GM23338 (cell line): ENCODE results near the gene CUBN. TPM values are rescaled to one million over a fixed set of nuclear protein-coding genes. Genes with fewer than 3 reads are reported as not detected.

ENCODE experiments used
- ATAC-seq: fragments of 200-7000 bp; cut with Tn5 transposase; 3 replicates; pipeline ENCODE4 v1.9.1; 2020
- DNase-seq: peaks from one replicate; pipeline ENCODE4 v3.0.0-alpha.2; 2015; ENCODE audit warnings: low spot score
- H2AFZ ChIP-seq: fragments of 200-600 bp; sonication (generic); 2 replicates; pipeline ENCODE4 v1.8.0; 2016; ENCODE audit warnings: antibody characterized with exemption, mild to moderate bottlenecking, moderate library complexity
- H3F3A ChIP-seq: fragments of 200-600 bp; sonication (generic); replicated peaks from 2 replicates; pipeline ENCODE4 v1.8.0; 2017; ENCODE audit warnings: antibody characterized with exemption, mixed run types, low read depth
- H3K27ac ChIP-seq: fragments of 200-600 bp; sonication (generic); 2 replicates; pipeline ENCODE4 v1.6.1; 2016; ENCODE audit warnings: low read depth
- H3K27me3 ChIP-seq: fragments of 200-600 bp; sonication (generic); 2 replicates; pipeline ENCODE4 v1.8.0; 2016; ENCODE audit warnings: mild to moderate bottlenecking, mixed run types, moderate library complexity; ENCODE audit not compliant: insufficient read depth
- H3K36me3 ChIP-seq: fragments of 200-600 bp; sonication (generic); 2 replicates; pipeline ENCODE4 v1.8.0; 2016; ENCODE audit warnings: mild to moderate bottlenecking; ENCODE audit not compliant: insufficient read depth
- H3K4me1 ChIP-seq: fragments of 200-600 bp; sonication (generic); 2 replicates; pipeline ENCODE4 v1.8.0; 2016; ENCODE audit warnings: mild to moderate bottlenecking, moderate library complexity; ENCODE audit not compliant: insufficient read depth
- H3K4me2 ChIP-seq: fragments of 200-600 bp; sonication (generic); 2 replicates; pipeline ENCODE4 v1.7.1; 2017; ENCODE audit warnings: mixed run types
- H3K4me3 ChIP-seq: fragments of 200-600 bp; sonication (generic); 2 replicates; pipeline ENCODE4 v1.6.1; 2016; ENCODE audit warnings: mixed run types
- H3K79me2 ChIP-seq: fragments of 200-600 bp; sonication (generic); replicated peaks from 2 replicates; pipeline ENCODE4 v1.8.0; 2017; ENCODE audit warnings: mild to moderate bottlenecking; ENCODE audit not compliant: insufficient read depth
- H3K9me2 ChIP-seq: fragments of 200-600 bp; sonication (generic); 2 replicates; pipeline ENCODE4 v1.8.0; 2017; ENCODE audit not compliant: insufficient read depth
- H4K20me1 ChIP-seq: fragments of 200-600 bp; sonication (generic); replicated peaks from 2 replicates; pipeline ENCODE4 v1.8.0; 2017; ENCODE audit warnings: mild to moderate bottlenecking; ENCODE audit not compliant: insufficient read depth
- H3K27ac Mint-ChIP-seq: 2 replicates; pipeline ENCODE4 v1.8.0; 2020; ENCODE audit warnings: inconsistent platforms, mild to moderate bottlenecking, moderate library complexity, mixed read lengths
- H3K27me3 Mint-ChIP-seq: 3 replicates; pipeline ENCODE4 v1.8.0; 2022; ENCODE audit warnings: low read depth, mild to moderate bottlenecking, moderate library complexity, mixed read lengths, inconsistent platforms; ENCODE audit not compliant: insufficient read depth, poor library complexity
- H3K36me3 Mint-ChIP-seq: 3 replicates; pipeline ENCODE4 v1.8.0; 2021; ENCODE audit warnings: low read depth, mild to moderate bottlenecking, inconsistent platforms, moderate library complexity, mixed read lengths
- H3K4me1 Mint-ChIP-seq: 3 replicates; pipeline ENCODE4 v1.8.0; 2020; ENCODE audit warnings: mild to moderate bottlenecking, inconsistent platforms, mixed read lengths
- H3K4me3 Mint-ChIP-seq: 3 replicates; pipeline ENCODE4 v1.8.0; 2021; ENCODE audit warnings: moderate library complexity, mild to moderate bottlenecking, inconsistent platforms, mixed read lengths
- H3K9me3 Mint-ChIP-seq: 3 replicates; pipeline ENCODE4 v1.8.0; 2020; ENCODE audit warnings: moderate library complexity, mild to moderate bottlenecking, inconsistent platforms, mixed read lengths
- CREB1 ChIP-seq: fragments of 250-450 bp; sonication (Bioruptor Pico); IDR thresholded peaks from 2 replicates; pipeline ENCODE4 v1.5.0; 2020; ENCODE audit warnings: low read depth, mild to moderate bottlenecking, moderate library complexity
- CTCF ChIP-seq, 2 experiments: fragments of 200-600 bp in 1 of 2; sonication (generic) in 1 of 2; conservative IDR thresholded peaks; 2 replicates each; pipeline versions ENCODE4 v1.5.1 to v1.6.1; 2016 to 2017; ENCODE audit warnings: antibody characterized with exemption in 2 of 2, low read depth in 2 of 2, mild to moderate bottlenecking in 2 of 2, moderate library complexity in 1 of 2
- EZH2 ChIP-seq: fragments of 200-600 bp; sonication (generic); IDR thresholded peaks from one replicate; pipeline ENCODE4 v1.8.0; 2017; ENCODE audit warnings: antibody characterized with exemption, mild to moderate bottlenecking, low read depth; ENCODE audit not compliant: unreplicated experiment
- EZH2phosphoT487 ChIP-seq: fragments of 200-600 bp; sonication (generic); IDR thresholded peaks from one replicate; pipeline ENCODE4 v1.8.1; 2018; ENCODE audit warnings: antibody characterized with exemption; ENCODE audit not compliant: unreplicated experiment
- JUNB ChIP-seq: IDR thresholded peaks from one replicate; pipeline ENCODE4 v1.6.1; 2016; ENCODE audit warnings: antibody characterized with exemption; ENCODE audit not compliant: unreplicated experiment
- NANOG ChIP-seq: IDR thresholded peaks from 2 replicates; pipeline ENCODE4 v1.6.1; 2016; ENCODE audit warnings: antibody characterized with exemption, borderline replicate concordance
- STAT1 ChIP-seq: IDR thresholded peaks from one replicate; pipeline ENCODE4 v1.6.1; 2016; ENCODE audit warnings: antibody characterized with exemption; ENCODE audit not compliant: unreplicated experiment
- ZNF114 ChIP-seq: fragments of 250-450 bp; sonication (Bioruptor Pico); IDR thresholded peaks from 2 replicates; pipeline ENCODE4 v1.5.0; 2020; ENCODE audit warnings: mild to moderate bottlenecking, moderate library complexity
- ZNF462 ChIP-seq: fragments of 250-450 bp; sonication (Bioruptor Pico); IDR thresholded peaks from 2 replicates; pipeline ENCODE4 v1.5.0; 2020; ENCODE audit warnings: mild to moderate bottlenecking, moderate library complexity
- polyA plus RNA-seq: library from polyadenylated mRNA; unstranded; fragments of >200 nt; fragmentation: Nextera tagmentation; extraction: Ambion mirVana; gene quantifications from 2 replicates; pipeline ENCODE4 v1.2.1, GENCODE V29; 2016
- total RNA-seq: library from RNA; depleted of rRNA; stranded (reverse); fragments of >200 nt; shearing (Covaris generic); gene quantifications from 2 replicates; pipeline ENCODE4 v1.2.3, GENCODE V29; 2014

CUBN gene
- total and polyA plus RNA-seq, 2 experiments from 2014 or later: 0.06 to 1.8 TPM

DNA sequence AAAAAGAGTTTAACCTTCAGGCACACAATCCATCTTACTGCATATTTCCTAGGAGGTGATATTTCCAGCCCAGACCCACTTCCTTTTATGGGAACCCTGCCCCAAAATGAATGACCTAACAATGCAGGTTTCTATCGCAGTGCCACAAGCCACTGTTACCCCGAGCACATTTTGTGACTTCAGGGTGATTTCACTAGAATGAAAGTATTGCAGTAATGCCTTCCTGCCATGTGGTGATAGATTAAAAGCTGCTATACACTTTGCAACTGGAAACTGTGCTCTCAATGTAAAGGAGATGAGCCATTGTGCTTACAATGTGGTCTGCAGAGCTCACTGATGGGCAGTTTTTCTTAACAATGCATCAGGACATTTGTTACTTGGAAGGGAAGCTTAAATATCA lies 221.9 kb downstream of the CUBN start:
- H3K27ac Mint-ChIP-seq: no peak overlapping the region
- H3K9me3 Mint-ChIP-seq: no peaks in the 10 kb centered on the region
- no peaks in the 10 kb centered on the region for H3K36me3 Mint-ChIP-seq
- ATAC-seq (no peak), DNase-seq (no peak)
- Histone ChIP-seq H3F3A (no peaks in the 10 kb centered on the region), H3K27me3 (no peaks in the 10 kb centered on the region), H3K4me1 (0 out of 2 replicates have a peak, but pooled peaks cover 6% of the 10 kb centered on the region), H3K4me3 (no peak overlapping the region), H3K36me3 (no peaks in the 10 kb centered on the region), H3K27ac (no peak overlapping the region), H4K20me1 (no peaks in the 10 kb centered on the region), H3K9me2 (0 out of 2 replicates have a peak, but pooled peaks cover 6% of the 10 kb centered on the region), H3K4me2 (no peak overlapping the region), H3K79me2 (no peaks in the 10 kb centered on the region), H2AFZ (no peak overlapping the region; the same call in 1 of the 2 replicates)
- H3K4me1 Mint-ChIP-seq: peaks cover 2% of the 10 kb centered on the region
- no peak overlapping the region for H3K4me3 Mint-ChIP-seq
- no peaks in the 10 kb centered on the region for H3K27me3 Mint-ChIP-seq
- TF ChIP-seq ZNF114 (CRISPR knock-in tag): no peak
- no peak for TF ChIP-seq EZH2
- no peak for TF ChIP-seq CTCF (conservative IDR thresholded peaks at IDR 0.05; ENCODE audit: low read depth in 2 of 2)

- H3K27me3 Mint-ChIP-seq: no peaks in the 10 kb centered on the region
- no peak for DNase-seq
- H3K4me3 Mint-ChIP-seq: no peak overlapping the region
- no peak for ATAC-seq
- 0 out of 2 replicates have a peak, but pooled peaks cover 6% of the 10 kb centered on the region for H3K9me2 ChIP-seq
- H3K79me2 ChIP-seq: no peaks in the 10 kb centered on the region
- no peaks in the 10 kb centered on the region for H4K20me1 ChIP-seq
- peaks cover 17% of the 10 kb centered on the region for H3K4me1 Mint-ChIP-seq
- H3K27me3 ChIP-seq: no peaks in the 10 kb centered on the region
- H3K4me2 ChIP-seq: no peak overlapping the region
- no peaks in the 10 kb centered on the region for H3K9me3 Mint-ChIP-seq
- H3K36me3 Mint-ChIP-seq: no peaks in the 10 kb centered on the region
- H2AFZ ChIP-seq: no peak overlapping the region
- no peak overlapping the region for H3K4me3 ChIP-seq
- no peaks in the 10 kb centered on the region for H3K36me3 ChIP-seq
- no peaks in the 10 kb centered on the region for H3F3A ChIP-seq
- H3K4me1 ChIP-seq: peaks cover 13% of the 10 kb centered on the region
- no peak overlapping the region for H3K27ac ChIP-seq
- no peak overlapping the region for H3K27ac Mint-ChIP-seq
- TF ChIP-seq EZH2phosphoT487: no peak
- TF ChIP-seq ZNF462 (CRISPR knock-in tag): no peak
- no peak for TF ChIP-seq CTCF (conservative IDR thresholded peaks at IDR 0.05; ENCODE audit: low read depth in 2 of 2)
- no peak for TF ChIP-seq JUNB
- TF ChIP-seq NANOG: no peak
- no peak for TF ChIP-seq CREB1 (CRISPR knock-in tag)
- TF ChIP-seq EZH2: no peak
- TF ChIP-seq STAT1: no peak
These were observed 224.3 kb downstream of the CUBN start for GRCh38 chr10:16905320-16905719.
